Measurements from ENCODE around the gene AP1S2.

The AP1S2 gene

DNA sequence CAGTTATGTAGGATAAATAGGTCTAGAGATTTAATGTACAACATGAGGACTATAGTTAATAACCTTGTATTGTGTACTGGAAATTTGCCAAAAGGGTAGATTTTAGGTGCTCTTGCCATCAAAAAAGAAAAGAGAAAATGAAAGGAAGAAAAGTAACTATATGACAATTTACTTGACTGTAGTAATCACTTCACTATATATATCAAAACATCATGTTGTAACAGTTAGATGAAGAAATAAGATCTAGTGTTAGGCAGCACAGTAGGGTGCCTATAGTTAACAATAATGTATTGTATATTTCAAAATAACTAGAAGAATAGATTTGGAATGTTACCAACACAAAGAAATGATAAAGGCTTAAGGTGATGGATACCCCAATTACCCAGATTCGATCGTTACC lies 35.9 kb upstream of the AP1S2 start:
- Histone ChIP-seq H3K27ac (ENCODE audit: low read length) (no peak overlapping the region), H3K4me3 (ENCODE audit: low read length) (no peak overlapping the region), H3K4me2 (ENCODE audit: low read length) (no peak overlapping the region), H3K36me3 (replicated peaks; ENCODE audit: low read depth, low read length) (no peaks in the 10 kb centered on the region), H3K79me2 (ENCODE audit: low read length) (no peaks in the 10 kb centered on the region), H3K4me1 (ENCODE audit: low read length) (peaks cover 7% of the 10 kb centered on the region), H3K9ac (ENCODE audit: low read length) (no peak overlapping the region), H3K27me3 (ENCODE audit: low read depth, low read length) (no peaks in the 10 kb centered on the region), H3K9me3 (ENCODE audit: insufficient read depth, low read length) (no peaks in the 10 kb centered on the region), H2AFZ (ENCODE audit: low read depth, low read length) (no peak overlapping the region), H4K20me1 (ENCODE audit: insufficient read depth, low read length) (no peaks in the 10 kb centered on the region)
- TF ChIP-seq, protein P1, sequence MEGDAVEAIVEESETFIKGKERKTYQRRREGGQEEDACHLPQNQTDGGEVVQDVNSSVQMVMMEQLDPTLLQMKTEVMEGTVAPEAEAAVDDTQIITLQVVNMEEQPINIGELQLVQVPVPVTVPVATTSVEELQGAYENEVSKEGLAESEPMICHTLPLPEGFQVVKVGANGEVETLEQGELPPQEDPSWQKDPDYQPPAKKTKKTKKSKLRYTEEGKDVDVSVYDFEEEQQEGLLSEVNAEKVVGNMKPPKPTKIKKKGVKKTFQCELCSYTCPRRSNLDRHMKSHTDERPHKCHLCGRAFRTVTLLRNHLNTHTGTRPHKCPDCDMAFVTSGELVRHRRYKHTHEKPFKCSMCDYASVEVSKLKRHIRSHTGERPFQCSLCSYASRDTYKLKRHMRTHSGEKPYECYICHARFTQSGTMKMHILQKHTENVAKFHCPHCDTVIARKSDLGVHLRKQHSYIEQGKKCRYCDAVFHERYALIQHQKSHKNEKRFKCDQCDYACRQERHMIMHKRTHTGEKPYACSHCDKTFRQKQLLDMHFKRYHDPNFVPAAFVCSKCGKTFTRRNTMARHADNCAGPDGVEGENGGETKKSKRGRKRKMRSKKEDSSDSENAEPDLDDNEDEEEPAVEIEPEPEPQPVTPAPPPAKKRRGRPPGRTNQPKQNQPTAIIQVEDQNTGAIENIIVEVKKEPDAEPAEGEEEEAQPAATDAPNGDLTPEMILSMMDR (IDR thresholded peaks at IDR 0.05; ENCODE audit: low read depth, low read length) = no peak
- no peak for TF ChIP-seq EZH2phosphoT487 (IDR thresholded peaks at IDR 0.05; ENCODE audit: low read depth)

- H3K9me3 ChIP-seq (ENCODE audit: insufficient read depth, low read length) = no peaks in the 10 kb centered on the region
- no peak overlapping the region for H3K27ac ChIP-seq (ENCODE audit: low read length)
Measured at GRCh38 chrX:15888062-15888461, 33.4 kb upstream of the AP1S2 start.

GRCh38 chrX:15883540-15883863 lies 28.9 kb upstream of the AP1S2 start:
- H3K27ac ChIP-seq (ENCODE audit: low read length) = no peak overlapping the region
- no peaks in the 10 kb centered on the region for H3K9me3 ChIP-seq (ENCODE audit: insufficient read depth, low read length)
- no peak overlapping the region for H2AFZ ChIP-seq (ENCODE audit: low read depth, low read length)
- no peak overlapping the region for H3K4me3 ChIP-seq (ENCODE audit: low read length)
- TF ChIP-seq EZH2phosphoT487 (IDR thresholded peaks at IDR 0.05; ENCODE audit: low read depth) = no peak
- TF ChIP-seq, protein P1 (IDR thresholded peaks at IDR 0.05; ENCODE audit: low read depth, low read length) = no peak
- H3K9ac ChIP-seq (ENCODE audit: low read length) = no peak overlapping the region
- H3K79me2 ChIP-seq (ENCODE audit: low read length) = no peaks in the 10 kb centered on the region
- H3K36me3 ChIP-seq (replicated peaks; ENCODE audit: low read depth, low read length) = no peaks in the 10 kb centered on the region
- no peaks in the 10 kb centered on the region for H3K27me3 ChIP-seq (ENCODE audit: low read depth, low read length)
- no peak overlapping the region for H3K4me2 ChIP-seq (ENCODE audit: low read length)
- H3K4me1 ChIP-seq (ENCODE audit: low read length) = peaks cover 6% of the 10 kb centered on the region
- no peaks in the 10 kb centered on the region for H4K20me1 ChIP-seq (ENCODE audit: insufficient read depth, low read length)

More at GRCh38 chrX:15888062-15888461, 33.4 kb upstream of the AP1S2 start:
- TF ChIP-seq EZH2phosphoT487 (IDR thresholded peaks at IDR 0.05; ENCODE audit: low read depth) = no peak
- TF ChIP-seq, protein P1 (IDR thresholded peaks at IDR 0.05; ENCODE audit: low read depth, low read length) = no peak
- Histone ChIP-seq H3K36me3 (replicated peaks; ENCODE audit: low read depth, low read length) (no peaks in the 10 kb centered on the region), H3K9ac (ENCODE audit: low read length) (no peak overlapping the region), H3K4me2 (ENCODE audit: low read length) (no peak overlapping the region), H4K20me1 (ENCODE audit: insufficient read depth, low read length) (no peaks in the 10 kb centered on the region), H2AFZ (ENCODE audit: low read depth, low read length) (no peak overlapping the region), H3K4me1 (ENCODE audit: low read length) (peaks cover 4% of the 10 kb centered on the region), H3K4me3 (ENCODE audit: low read length) (no peak overlapping the region), H3K27me3 (ENCODE audit: low read depth, low read length) (no peaks in the 10 kb centered on the region), H3K79me2 (ENCODE audit: low read length) (no peaks in the 10 kb centered on the region)

GRCh38 chrX:15882704-15883539 lies 28.3 kb upstream of the AP1S2 start:
- Histone ChIP-seq H3K36me3 (replicated peaks; ENCODE audit: low read depth, low read length) (no peaks in the 10 kb centered on the region), H4K20me1 (ENCODE audit: insufficient read depth, low read length) (no peaks in the 10 kb centered on the region), H2AFZ (ENCODE audit: low read depth, low read length) (no peak overlapping the region), H3K27me3 (ENCODE audit: low read depth, low read length) (no peaks in the 10 kb centered on the region), H3K9me3 (ENCODE audit: insufficient read depth, low read length) (no peaks in the 10 kb centered on the region), H3K27ac (ENCODE audit: low read length) (no peak overlapping the region), H3K4me3 (ENCODE audit: low read length) (no peak overlapping the region), H3K79me2 (ENCODE audit: low read length) (no peaks in the 10 kb centered on the region), H3K9ac (ENCODE audit: low read length) (no peak overlapping the region), H3K4me1 (ENCODE audit: low read length) (peaks cover 6% of the 10 kb centered on the region), H3K4me2 (ENCODE audit: low read length) (peak overlapping the region; percentile 5; the same call in 1 of the 2 replicates)
- TF ChIP-seq, protein P1 (IDR thresholded peaks at IDR 0.05; ENCODE audit: low read depth, low read length) = no peak
- no peak for TF ChIP-seq EZH2phosphoT487 (IDR thresholded peaks at IDR 0.05; ENCODE audit: low read depth)

Data from OCI-LY3 (cell line).